Eye (tissue), 1 donor: Measurements from ENCODE around the gene SLC35B4.
"Not testable (repeated sequence)": the region's sequence is repeated elsewhere in the genome, so short reads cannot be mapped to it uniquely, and the experiment has no call there.

Experiments used
- DNase-seq: peaks from one replicate; pipeline ENCODE4 v3.0.0-alpha.2; 2015

Gene SLC35B4

DNA sequence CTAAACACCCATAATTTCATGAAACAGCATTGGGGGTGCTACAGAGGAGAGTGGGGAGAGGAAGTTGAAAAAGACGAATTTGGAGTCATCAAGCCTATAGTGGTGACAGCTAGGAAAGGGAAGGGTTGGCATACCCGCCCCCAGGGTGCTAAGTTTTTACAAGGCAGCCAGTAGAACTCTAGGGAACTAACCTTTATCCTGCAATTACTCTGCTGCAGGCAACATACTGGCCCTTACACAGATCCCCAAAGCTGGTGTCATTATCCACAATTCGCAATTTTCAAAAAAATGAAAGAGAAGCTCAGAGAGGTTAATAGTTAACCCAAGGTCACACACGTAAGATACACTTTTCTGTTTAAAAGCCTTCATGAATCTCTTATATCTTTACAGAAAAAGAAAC lies 14.2 kb upstream of the SLC35B4 start:
- DNase-seq, result no peak

DNA sequence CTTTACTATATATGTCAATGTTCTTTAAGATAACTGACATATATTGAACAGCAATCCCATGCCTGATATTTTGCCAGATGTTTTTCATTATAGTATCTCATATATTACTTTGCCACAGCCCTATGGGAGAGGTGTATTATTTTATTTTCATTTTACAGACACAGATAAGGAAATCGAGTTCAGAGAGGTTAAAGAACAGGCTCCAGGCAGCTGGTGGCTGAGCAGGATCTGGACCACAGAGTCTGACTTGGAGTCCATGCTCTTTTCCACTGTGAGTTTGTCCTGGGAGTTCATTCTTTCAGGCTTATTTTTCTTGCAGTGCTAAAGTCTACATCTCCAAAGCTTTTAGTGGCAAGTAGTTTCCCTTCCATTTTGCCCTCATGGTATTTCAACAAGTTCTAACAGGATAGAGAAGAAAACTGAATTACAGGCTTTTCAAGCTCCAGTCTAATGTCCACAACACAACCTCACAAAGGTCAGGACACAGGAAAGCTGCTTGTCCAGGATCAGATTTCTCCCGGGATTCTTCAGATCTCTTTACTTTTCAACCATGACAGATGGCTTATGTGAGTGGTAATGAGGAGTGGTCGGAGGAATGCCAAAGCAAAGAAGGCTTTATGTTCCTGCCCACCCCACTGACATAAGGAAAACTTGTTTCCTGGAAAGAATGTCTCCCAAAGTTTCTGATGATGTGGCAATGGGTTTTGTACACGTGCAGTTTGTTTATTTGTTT lies 13.1 kb upstream of the SLC35B4 start:
- DNase-seq, result no peak

DNA sequence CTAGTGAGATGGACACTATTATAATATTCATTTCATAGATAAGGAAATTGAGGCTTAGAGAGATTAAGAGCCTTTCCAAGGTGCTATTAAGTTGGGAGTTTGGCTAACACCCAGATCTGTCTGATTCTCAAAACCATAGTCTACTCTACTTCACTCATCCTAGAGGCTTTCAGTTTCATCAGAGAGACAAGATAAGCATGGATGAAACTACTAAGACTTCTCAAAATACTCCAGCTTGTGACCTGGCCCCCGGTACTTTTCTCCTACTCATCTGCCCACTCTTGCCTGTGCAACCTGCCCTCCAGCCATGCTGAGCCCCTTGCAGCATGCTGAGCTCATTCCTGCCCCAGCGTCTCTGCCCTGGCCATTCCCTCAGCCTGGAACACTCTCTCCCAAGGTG lies 12.2 kb upstream of the SLC35B4 start:
- DNase-seq, result no peak

DNA sequence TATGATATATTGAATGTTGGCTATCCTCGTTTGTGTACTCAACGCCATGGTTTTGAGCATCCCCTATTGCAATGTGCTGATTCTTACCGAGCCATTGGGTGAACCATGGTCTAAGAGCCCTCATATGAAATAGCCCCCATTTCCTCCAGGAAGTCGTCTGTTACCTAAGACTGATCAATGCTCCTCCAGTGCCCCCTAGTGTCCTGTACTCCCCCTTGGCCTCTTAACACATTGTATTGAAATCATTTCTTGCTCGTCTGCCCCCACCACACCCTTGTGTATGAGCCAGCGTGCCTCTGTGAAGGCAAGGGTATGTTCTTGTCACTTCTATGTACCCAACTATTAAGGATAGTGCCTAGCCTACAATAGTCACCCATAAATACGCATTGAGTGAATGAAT lies 11.2 kb upstream of the SLC35B4 start:
- peak; percentile 37 for DNase-seq

DNA sequence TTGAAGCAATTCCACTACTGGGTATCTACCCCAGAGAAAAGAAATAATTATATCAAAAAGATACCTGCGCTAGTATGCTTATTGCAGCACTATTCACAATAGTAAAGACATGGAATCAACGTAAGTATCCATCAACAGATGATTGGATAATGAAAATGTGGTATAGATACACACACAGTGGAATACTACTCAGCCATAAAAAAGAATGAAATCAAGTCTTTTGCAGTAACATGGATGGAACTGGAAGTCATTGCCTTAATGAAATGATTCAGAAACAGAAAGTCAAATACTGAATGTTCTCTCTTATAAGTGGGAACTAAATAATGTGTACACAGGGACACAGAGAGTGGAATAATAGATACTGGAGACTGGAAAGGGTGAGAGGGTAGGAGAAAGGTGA lies 7.4 kb upstream of the SLC35B4 start:
- no peak for DNase-seq

DNA sequence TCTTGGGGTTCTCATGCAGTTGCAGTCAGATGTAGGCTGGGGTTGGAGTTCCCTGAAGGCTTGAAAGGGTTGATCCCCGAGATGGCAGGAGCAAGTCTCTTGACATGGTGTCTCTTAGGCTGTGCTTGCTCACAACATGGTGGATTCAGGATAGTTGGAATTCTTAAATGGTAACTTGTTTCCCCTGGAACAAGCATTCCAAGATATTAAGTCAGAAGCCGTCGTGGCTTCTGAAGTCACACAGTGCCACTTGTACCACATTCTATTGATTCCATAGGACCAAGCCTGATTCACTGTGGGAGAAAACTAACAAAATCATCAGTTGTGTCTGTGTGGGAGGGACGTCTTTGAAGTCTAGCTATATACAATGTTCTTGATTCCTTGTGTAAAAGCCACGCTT lies 3.5 kb upstream of the SLC35B4 start:
- no peak for DNase-seq

DNA sequence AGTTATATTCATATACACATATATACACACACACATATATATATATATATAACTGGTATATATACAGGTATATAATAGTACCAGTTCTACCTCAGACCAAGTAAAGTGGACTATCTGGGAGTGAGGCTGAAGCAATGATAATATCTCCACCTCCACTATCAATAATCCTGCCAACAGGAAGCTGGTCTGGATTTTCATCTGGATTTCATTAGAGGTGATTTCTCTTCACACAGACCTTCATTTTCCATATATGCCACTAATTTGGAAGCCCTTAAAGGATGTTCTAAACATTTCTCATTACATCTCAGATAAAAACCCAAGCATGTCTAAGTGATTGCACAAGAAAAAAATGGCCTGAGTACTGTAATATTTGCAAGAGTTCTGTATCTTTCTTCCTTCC lies 1.7 kb upstream of the SLC35B4 start:
- no peak for DNase-seq

DNA sequence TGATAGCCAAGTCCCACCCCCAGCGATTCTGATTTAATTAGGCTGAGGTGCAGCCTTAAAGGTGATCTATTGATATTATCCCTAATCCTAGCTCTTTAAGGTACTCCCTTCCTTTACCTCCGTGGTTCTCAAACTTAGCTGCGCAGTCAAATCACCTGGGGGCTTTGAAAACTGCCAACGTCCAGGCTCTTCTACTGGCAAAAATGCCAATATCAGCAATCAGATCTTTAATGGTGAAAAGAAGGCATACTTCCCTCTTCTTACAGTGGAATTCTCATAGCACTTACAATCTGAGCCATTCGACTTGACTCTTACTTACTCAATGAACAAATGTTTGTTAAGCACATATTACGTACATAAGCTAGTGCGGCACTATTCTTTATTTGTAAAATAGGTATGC lies 704 bp upstream of the SLC35B4 start:
- DNase-seq, result no peak

DNA sequence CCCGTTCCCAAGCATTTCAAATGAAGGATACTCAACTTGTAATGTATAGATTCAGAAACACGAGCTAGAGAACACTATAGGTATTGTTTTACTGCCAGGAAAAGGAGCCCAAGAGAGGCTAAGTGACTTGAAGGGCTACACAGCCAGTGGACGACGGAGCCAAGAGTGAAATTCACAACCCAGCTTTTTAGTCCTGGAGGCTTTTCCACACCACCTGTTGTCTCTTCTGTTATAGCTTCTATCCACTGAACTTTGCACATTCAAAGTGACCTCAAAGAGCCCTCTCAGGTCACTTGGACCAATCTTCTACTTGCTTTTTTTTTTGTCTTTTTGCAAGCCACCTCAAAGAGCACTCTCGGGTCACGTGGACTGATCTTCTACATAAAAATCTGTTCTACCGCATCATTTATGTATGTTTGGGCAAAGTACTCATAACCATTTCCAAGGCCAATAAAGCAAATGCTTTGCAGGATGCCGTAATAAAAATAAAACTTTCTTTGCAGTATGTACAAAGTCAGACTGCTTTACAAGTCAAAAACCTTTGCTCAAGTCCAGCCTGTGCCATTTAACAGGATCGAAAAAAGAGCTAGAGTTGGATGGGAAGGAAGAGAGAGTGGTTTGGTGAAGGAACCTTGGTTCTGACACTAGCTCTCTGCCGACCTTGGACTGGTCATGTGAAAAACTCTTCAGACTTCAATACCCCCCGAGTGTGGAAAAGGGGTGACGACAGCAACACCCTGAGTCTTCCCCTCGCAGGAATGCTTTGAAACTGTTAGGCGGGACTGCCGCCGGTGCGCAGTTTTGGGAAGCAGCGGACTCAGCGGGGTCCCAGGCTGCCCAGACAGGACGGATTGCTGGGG lies 821 bp downstream of the SLC35B4 start:
- no peak for DNase-seq

DNA sequence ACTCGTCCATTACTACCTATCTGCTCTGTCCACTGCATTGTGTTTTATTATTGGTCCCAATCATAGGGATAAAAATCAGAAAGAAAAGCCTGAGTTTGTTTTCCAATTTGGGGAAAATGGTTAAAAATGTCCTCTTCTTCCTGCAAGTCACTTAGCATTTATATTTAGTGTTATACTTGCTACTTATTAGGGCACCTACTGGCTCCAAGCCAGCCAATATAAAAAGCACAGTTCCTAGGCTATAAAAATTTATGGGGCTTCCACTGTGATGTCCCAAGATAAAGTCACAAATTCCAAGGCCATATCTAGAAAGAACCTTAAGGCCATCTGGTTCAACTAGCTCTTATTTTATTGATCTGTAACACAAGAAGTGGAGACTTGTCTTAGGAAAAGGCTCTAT lies 3.2 kb downstream of the SLC35B4 start:
- no peak for DNase-seq

DNA sequence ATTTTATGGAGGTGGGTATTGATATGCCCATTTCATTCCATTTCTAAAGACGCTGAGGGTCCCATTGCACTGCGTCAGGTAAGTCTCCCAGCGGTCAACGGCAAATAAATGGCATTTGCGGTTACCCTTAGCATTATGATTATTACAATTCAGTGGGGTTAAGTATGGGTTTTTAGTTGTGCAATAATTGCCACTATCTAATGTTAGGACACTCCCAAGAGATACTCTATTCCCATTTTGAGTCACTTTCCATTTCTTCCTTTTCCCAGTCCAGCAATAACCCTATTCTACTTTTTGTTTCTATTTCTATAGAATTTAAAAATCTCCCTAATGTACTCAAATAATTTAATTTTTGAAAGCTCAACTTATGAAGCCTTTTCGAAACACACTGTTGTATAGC lies 4.0 kb downstream of the SLC35B4 start:
- DNase-seq, result no peak

DNA sequence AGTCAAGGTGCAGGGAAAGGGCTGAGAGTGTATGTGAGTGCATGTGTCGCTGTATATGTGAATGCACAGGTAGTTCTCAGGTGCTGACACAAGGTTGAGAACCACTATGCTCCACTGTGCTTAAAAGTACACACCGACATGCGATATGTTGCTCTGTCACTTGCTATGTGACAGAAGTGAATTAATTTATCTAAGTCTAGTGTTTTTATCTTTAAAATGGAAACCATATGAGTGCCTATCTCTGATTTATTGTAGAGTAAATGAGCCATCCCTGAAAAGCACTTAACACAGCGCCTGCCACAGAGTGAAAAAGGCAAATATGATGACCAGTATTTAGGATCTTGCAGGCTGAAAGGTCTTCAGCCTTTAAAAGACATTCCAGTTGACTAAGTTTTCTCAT lies 4.9 kb downstream of the SLC35B4 start:
- DNase-seq, result no peak

DNA sequence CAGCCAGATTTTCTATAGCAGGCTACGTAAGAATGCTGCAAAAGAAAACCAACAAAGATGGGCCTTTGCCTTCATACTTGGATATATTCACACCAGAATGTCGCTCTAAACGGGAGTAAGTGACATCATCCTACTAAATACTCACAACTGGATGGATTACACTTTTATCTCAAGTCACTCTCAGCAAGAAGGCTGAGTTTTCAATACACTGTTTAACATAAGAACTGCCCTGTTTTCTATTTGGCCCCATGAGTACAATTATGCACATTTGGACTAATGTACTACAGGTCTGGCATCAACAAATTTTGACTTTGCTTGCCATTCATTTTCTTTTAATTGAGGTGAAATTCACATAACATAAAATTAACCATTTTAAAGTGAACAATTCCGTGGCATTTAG lies 8.2 kb downstream of the SLC35B4 start:
- no peak for DNase-seq

DNA sequence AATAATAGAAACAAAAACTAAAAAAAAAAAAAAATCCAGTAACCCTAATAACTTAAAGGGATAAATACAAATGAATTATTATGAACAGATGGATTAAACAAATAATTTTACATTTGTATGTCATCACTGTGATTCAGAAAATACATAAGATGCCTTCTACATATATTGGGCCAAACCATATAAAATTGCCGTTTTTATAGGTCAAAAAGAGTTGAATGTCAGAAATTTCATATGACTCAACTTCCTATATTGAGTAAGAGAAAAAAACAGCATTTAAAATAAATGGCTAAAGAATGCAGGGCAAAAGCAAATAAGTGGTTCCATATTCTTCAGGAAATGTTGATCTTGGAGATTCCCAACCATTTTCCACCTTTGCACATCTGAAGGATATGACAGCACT lies 9.4 kb downstream of the SLC35B4 start:
- no peak for DNase-seq

DNA sequence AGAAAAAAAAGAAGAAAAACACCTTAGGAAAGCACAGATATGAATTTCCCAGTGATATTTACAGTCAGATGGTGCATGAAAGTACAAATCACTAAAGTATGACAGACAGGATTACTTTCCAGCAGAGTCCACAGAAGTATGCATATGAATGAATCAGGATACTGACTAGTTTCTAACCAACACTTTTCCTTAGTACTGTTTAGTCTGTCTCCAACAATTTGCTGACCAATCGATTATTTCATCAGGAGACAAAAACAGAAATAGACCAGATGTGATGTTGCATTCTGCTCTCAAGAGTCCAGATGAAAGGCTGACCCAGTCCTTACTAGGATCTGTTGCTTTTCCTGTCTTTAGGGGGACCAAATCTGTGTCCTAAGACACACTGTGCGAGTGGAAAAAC lies 14.6 kb downstream of the SLC35B4 start:
- no peak for DNase-seq

DNA sequence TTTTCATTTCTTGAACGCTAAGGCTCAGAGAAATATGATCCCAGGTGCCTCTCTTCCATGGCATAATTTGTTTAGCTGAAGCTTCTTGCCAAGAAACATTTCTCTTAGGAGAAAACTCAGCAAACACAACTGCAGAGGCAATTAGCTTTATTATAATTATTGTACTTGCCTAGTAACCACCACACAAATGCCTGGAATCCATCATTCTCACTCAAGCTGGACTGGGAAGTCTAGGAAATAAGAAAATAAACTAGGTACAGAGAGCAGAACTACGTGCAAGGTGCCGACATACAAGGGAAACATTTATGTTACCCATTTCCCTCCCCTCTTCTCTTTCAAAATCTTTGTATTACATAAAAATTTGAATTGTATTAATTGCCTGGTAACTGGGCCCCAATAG lies 15.1 kb downstream of the SLC35B4 start:
- no peak for DNase-seq

DNA sequence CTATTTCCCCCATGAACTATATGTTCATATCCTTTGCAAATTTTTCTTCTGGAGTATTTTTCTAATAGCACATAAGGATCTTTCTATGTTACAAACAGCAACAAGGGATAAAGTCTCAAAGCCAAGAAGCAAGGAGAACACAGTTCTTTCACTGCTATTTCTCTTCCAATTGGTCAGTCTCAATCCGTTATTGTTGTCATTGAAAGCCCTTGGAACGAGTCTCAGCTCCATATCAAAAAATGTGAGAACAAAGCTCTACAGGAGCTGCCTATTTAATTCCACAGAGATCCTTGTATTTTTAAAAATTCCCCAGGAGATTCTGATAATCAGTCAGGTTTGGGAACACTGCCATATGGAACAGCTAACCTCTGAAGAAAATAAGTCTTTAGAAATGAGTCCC lies 15.7 kb downstream of the SLC35B4 start:
- no peak for DNase-seq

DNA sequence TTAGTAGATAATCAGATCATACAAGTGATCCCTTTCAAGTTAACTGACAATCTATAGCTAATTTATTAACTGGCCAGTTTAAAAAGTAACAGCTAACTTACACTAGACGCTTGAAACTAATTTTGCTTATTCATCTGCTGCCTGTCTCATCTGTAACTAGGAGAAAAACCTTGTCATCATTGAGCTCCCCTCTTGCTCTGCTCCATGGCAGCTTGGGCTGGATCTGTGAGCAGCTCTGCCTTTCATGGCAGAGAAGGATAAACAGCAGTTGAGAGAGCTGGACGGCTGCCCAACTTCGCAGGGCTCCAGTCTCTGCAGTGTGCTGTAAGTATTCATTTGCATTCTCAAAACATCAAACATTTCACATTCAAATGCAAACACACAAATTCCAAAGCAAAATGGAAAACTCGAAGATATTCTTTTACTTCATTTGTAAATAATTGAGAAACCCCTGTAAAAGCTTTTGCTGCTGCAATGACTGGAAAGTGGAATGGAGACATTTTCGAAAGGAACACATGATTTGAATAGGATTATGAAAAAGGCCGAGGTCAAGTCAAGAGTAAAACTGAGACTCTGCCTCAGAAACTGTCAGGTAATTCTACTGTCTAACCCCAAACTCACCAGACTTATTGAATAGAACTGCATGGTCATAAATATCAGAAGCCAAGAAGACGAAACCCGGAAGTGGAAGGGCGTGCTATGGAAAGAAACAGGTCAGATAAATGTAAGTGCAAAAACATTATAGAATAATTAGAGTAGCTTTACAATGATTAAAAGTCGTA lies 17.6 kb downstream of the SLC35B4 start:
- DNase-seq, result peak; percentile 43

DNA sequence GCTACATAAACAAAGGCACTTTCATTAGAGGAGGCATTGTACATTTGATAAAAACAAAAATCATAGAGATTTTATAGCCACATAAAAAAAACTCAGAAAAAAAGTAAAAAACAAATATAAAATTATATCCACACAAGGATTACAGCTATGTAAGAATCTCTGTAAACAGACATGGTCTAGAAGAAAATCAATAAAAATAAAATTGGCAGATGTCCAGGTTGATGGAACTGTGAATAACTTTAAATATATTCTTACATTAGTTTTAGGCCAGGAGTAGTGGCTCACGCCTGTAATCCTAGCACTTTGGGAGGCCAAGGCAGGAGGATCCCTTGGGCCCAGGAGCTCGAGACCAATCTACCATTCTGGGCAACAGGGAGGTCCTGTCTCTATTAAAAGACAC lies 19.2 kb downstream of the SLC35B4 start:
- DNase-seq, result no peak

DNA sequence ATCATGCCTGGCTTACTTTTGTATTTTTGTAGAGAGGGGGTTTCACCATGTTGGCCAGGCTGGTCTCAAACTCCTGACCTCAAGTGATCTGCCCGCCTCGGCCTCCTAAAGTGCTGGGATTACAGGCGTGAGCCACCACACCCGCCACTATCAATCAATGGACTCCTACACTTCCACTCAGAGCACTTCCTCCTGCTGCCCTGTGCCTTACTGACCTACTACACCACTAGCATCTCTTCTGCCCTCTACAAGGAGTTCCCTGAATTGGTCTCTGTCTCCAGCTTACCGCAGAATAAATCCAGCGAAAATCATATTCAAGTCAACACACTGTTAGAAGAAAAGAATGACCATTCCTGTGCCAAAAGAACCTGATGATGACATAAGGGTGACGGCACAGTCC lies 20.7 kb downstream of the SLC35B4 start:
- DNase-seq, result not testable (repeated sequence)

DNA sequence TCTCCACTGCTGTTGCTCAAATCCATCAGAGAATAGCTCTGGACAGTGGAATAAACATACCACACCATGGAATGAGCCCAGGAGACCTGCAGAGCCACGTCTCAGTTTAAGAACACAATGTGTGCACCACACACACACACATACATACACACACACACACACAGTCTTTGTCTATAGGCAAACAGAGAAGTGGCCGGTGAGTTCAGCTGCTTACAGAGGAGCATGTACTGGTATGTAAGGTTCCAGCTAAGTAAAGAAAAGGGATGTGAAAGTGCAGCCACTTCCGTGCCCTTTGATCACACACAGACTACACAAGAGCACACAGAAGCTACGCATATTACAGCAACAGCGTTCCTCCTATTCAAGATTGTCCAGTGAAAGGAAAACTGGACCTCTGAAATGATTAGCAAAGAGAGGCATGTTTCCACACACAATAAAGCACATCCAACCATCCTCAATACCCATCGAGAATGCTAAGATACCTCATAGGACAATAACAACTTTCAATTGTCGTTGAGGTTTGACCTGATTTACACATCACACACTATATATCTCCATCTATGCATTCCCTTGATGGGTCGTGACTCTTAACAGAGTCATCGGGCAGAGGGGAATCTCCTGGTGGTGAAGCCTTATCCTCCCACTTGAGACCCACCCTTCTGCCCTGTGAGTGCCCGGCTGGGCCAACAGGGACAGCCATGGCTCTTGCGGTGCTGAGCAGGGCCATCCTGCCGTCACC lies 23.6 kb downstream of the SLC35B4 start:
- DNase-seq, result no peak

DNA sequence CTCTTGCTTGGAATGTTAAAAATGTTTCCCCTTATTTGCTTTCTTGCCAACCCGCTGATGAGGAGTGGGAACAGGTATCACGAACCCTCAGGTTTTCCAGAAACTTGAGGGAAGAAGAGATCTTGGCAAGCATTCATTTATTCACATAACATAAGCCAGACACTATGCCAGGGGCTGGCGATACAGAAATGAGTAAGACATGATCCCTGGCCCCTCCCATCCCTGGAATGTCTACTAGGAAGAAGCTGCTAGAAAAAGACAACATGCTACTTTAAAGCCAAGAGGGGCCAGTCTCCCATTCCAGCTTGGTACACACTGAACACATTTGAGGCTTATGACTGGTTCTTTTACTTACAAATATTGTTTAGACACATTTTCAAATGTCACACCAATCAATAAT lies 26.4 kb downstream of the SLC35B4 start:
- no peak for DNase-seq

DNA sequence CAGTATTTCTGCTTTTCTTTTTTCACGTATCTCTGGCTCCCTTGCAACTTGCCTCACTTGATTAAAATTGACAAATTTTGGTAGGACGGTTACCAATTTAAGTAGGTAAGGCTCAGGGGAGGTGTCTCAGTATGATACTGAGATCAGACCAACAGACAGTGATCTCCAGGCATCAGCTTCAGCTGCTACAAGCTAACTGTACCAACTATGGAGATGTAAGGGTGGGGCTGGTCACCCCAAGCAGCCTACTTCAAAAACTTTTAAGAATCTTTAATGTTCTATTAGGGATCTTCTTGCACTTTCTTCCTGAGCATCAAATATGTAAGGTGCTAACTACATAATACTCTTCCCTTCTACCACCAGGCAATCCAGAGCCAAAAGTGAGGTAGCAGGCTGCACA lies 26.9 kb downstream of the SLC35B4 start:
- DNase-seq, result no peak
